H1 (cell line): ENCODE data around the gene UQCR10. TPM values are rescaled to one million over a fixed set of nuclear protein-coding genes. Genes with fewer than 3 reads are reported as not detected.
"Not testable (repeated sequence)": the region's sequence is repeated elsewhere in the genome, so short reads cannot be mapped to it uniquely, and the experiment has no call there.

ENCODE experiments used
- CTCF ChIA-PET: fragments of 300-600 bp; sonication (Branson Sonifier 250); formaldehyde crosslinking; loops from one replicate; lab custom pipeline; 2021; ENCODE audit not compliant: partially characterized antibody; lab: Charles Lee
- POLR2A ChIA-PET: fragments of 300-600 bp; sonication (Branson Sonifier 250); formaldehyde crosslinking; loops from one replicate; lab custom pipeline; 2021; ENCODE audit warnings: inconsistent platforms; ENCODE audit not compliant: partially characterized antibody; lab: Charles Lee
- DNase-seq, 2 experiments: peaks; one replicate each; pipeline versions ENCODE4 v3.0.0 to v3.0.0-alpha.2; 2010 to 2022; ENCODE audit warnings: low spot score in 2 of 2, low read depth in 1 of 2, mixed read lengths in 1 of 2
- FAIRE-seq: peaks from 2 replicates; lab custom pipeline; 2011; peaks lifted over from hg19 to GRCh38; lab: Jason Lieb, UNC
- H2AFZ ChIP-seq: 2 replicates; pipeline ENCODE4 v1.8.1; 2012; ENCODE audit warnings: low read length, inconsistent platforms
- H2AK5ac ChIP-seq: 2 replicates; pipeline ENCODE4 v1.6.1; 2013; ENCODE audit warnings: low read depth, low read length
- H2BK120ac ChIP-seq: replicated peaks from 2 replicates; pipeline ENCODE3; 2013; ENCODE audit warnings: low read depth, low read length, inconsistent platforms
- H2BK12ac ChIP-seq: 2 replicates; pipeline ENCODE4 v1.6.1; 2013; ENCODE audit warnings: low read depth, low read length
- H2BK15ac ChIP-seq: 2 replicates; pipeline ENCODE4 v1.6.1; 2013; ENCODE audit warnings: low read length
- H2BK20ac ChIP-seq: 2 replicates; pipeline ENCODE4 v1.6.1; 2013; ENCODE audit warnings: low read length
- H2BK5ac ChIP-seq: 2 replicates; pipeline ENCODE4 v1.6.1; 2013; ENCODE audit warnings: low read depth, low read length
- H3K14ac ChIP-seq: 2 replicates; pipeline ENCODE4 v1.6.1; 2013; ENCODE audit warnings: inconsistent platforms; ENCODE audit not compliant: insufficient read length
- H3K18ac ChIP-seq: 2 replicates; pipeline ENCODE4 v1.6.1; 2013; ENCODE audit warnings: low read length; ENCODE audit errors: extremely low read depth
- H3K23ac ChIP-seq: 2 replicates; pipeline ENCODE4 v1.6.1; 2013; ENCODE audit warnings: inconsistent platforms; ENCODE audit not compliant: insufficient read length
- H3K23me2 ChIP-seq: 2 replicates; pipeline ENCODE4 v1.6.1; 2013; ENCODE audit warnings: low read depth, low read length
- H3K27ac ChIP-seq: 2 replicates; pipeline ENCODE4 v1.6.1; 2011; ENCODE audit warnings: low read depth, low read length, inconsistent platforms
- H3K27me3 ChIP-seq, 4 experiments: replicated peaks in 1 of 4; 1 replicate in 1 of 4; 2 replicates in 3 of 4; pipeline versions ENCODE4 v1.6.1 to v1.8.1; 2011 to 2013; ENCODE audit warnings: low read length in 3 of 4, mild to moderate bottlenecking in 3 of 4, inconsistent platforms in 2 of 4, mixed read lengths in 2 of 4, moderate library complexity in 1 of 4; ENCODE audit not compliant: control insufficient read depth in 3 of 4, insufficient read depth in 3 of 4; ENCODE audit errors: extremely low read depth in 1 of 4
- H3K36me3 ChIP-seq, 4 experiments: 2 replicates each; pipeline versions ENCODE4 v1.6.1 to v1.8.1; 2011 to 2013; ENCODE audit warnings: mild to moderate bottlenecking in 4 of 4, low read length in 3 of 4, moderate library complexity in 2 of 4, control low read depth in 1 of 4, inconsistent platforms in 1 of 4; ENCODE audit not compliant: insufficient read depth in 4 of 4, control insufficient read depth in 2 of 4
- H3K4ac ChIP-seq: replicated peaks from 2 replicates; pipeline ENCODE3; 2013; ENCODE audit warnings: low read length, low read depth, mixed read lengths, inconsistent platforms; ENCODE audit not compliant: insufficient read length
- H3K4me1 ChIP-seq, 4 experiments: replicated peaks in 1 of 4; 1 replicate in 1 of 4; 2 replicates in 3 of 4; pipeline versions ENCODE4 v1.6.1 to v1.8.1; 2011 to 2013; ENCODE audit warnings: low read length in 3 of 4, inconsistent platforms in 2 of 4, mixed read lengths in 1 of 4; ENCODE audit not compliant: insufficient read depth in 4 of 4, control insufficient read depth in 3 of 4
- H3K4me2 ChIP-seq, 2 experiments: 2 replicates each; pipeline versions ENCODE4 v1.6.1 to v1.8.1; 2011 to 2013; ENCODE audit warnings: low read depth in 2 of 2, low read length in 2 of 2, control low read depth in 1 of 2, inconsistent platforms in 1 of 2, mild to moderate bottlenecking in 1 of 2; ENCODE audit not compliant: insufficient read depth in 1 of 2
- H3K4me3 ChIP-seq, 4 experiments: fragments of 200-600, 300-600 bp in 1 of 4; sonication (generic), shearing (Covaris generic), sonication (Bioruptor Twin) in 1 of 4; 2 replicates each; pipeline versions ENCODE4 v1.5.1 to v1.8.1; 2011 to 2016; ENCODE audit warnings: low read length in 4 of 4, low read depth in 3 of 4, control low read depth in 2 of 4, inconsistent platforms in 2 of 4, mild to moderate bottlenecking in 2 of 4, mixed read lengths in 1 of 4, moderate library complexity in 1 of 4; ENCODE audit not compliant: insufficient read depth in 2 of 4; ENCODE audit errors: extremely low read depth in 1 of 4
- H3K56ac ChIP-seq: replicated peaks from 2 replicates; pipeline ENCODE3; 2013; ENCODE audit warnings: low read depth, mild to moderate bottlenecking, mixed read lengths, low read length, inconsistent platforms; ENCODE audit not compliant: insufficient read length
- H3K79me1 ChIP-seq: 2 replicates; pipeline ENCODE4 v1.6.1; 2013; ENCODE audit warnings: low read depth, low read length, control low read depth
- H3K79me2 ChIP-seq, 2 experiments: 2 replicates each; pipeline versions ENCODE4 v1.6.1 to v1.8.1; 2012 to 2013; ENCODE audit warnings: low read length in 2 of 2, mild to moderate bottlenecking in 2 of 2, inconsistent platforms in 1 of 2; ENCODE audit not compliant: insufficient read depth in 2 of 2, control insufficient read depth in 1 of 2
- H3K9ac ChIP-seq, 4 experiments: replicated peaks in 1 of 4; 1 replicate in 1 of 4; 2 replicates in 3 of 4; pipeline versions ENCODE4 v1.6.1 to v1.8.1; 2011 to 2013; ENCODE audit warnings: low read depth in 3 of 4, low read length in 3 of 4, control low read depth in 2 of 4, mild to moderate bottlenecking in 2 of 4, moderate library complexity in 2 of 4, inconsistent platforms in 1 of 4; ENCODE audit errors: extremely low read depth in 1 of 4
- H3K9me3 ChIP-seq, 2 experiments: 2 replicates each; pipeline versions ENCODE4 v1.6.1 to v1.8.1; 2012 to 2013; ENCODE audit warnings: mild to moderate bottlenecking in 2 of 2, moderate library complexity in 2 of 2, control low read depth in 1 of 2, inconsistent platforms in 1 of 2, low read depth in 1 of 2, low read length in 1 of 2, mixed read lengths in 1 of 2; ENCODE audit not compliant: insufficient read depth in 2 of 2
- H4K20me1 ChIP-seq, 2 experiments: replicated peaks in 1 of 2; 2 replicates each; pipeline versions ENCODE3 to v1.8.1; 2011 to 2013; ENCODE audit warnings: inconsistent platforms in 2 of 2, low read length in 2 of 2, mild to moderate bottlenecking in 1 of 2; ENCODE audit not compliant: insufficient read depth in 2 of 2, control insufficient read depth in 1 of 2
- H4K5ac ChIP-seq: 2 replicates; pipeline ENCODE4 v1.6.1; 2013; ENCODE audit warnings: low read length, low read depth, mixed read lengths, inconsistent platforms; ENCODE audit not compliant: insufficient read length
- H4K8ac ChIP-seq: 2 replicates; pipeline ENCODE4 v1.8.0; 2013; ENCODE audit warnings: mild to moderate bottlenecking, moderate library complexity, low read length, inconsistent platforms; ENCODE audit not compliant: insufficient read depth; ENCODE audit errors: extremely low read depth
- H4K91ac ChIP-seq: replicated peaks from 2 replicates; pipeline ENCODE3; 2013; ENCODE audit warnings: low read length, mixed read lengths, inconsistent platforms; ENCODE audit not compliant: insufficient read length
- WGBS, 2 experiments: shearing (Covaris generic) in 1 of 2; methylation state at CpG; one replicate each; pipeline versions ENCODE4 v1.1.6 to v1.1.7; 2013 to 2015; ENCODE audit warnings: low lambda C conversion rate in 2 of 2, mixed read lengths in 2 of 2, inconsistent platforms in 1 of 2, low coverage in 1 of 2, missing lambda C conversion rate in 1 of 2; ENCODE audit not compliant: insufficient replicate concordance in 2 of 2, insufficient coverage in 1 of 2, insufficient read length in 1 of 2; ENCODE audit errors: extremely low coverage in 1 of 2, missing lambda C conversion rate in 1 of 2; 5-methylcytosine and 5-hydroxymethylcytosine counted together
- polyA plus RNA-seq, 7 experiments: library from polyadenylated mRNA; depleted of rRNA in 3 of 7; stranded (reverse) in 5 of 7; unstranded in 2 of 7; fragments of >200 nt in 5 of 7; fragments of 200-250 nt in 2 of 7; gene quantifications; 1 replicate in 5 of 7; 2 replicates in 1 of 7; 4 replicates in 1 of 7; pipeline versions ENCODE4 v1.2.1 to v1.2.3, GENCODE V29; 2011 to 2013; ENCODE audit warnings: missing spikeins in 2 of 7, mixed read lengths in 2 of 7
- total RNA-seq: library from RNA; stranded (reverse); fragmentation: NEBNext Ultra II Directional; extraction: Animal tissue kit (Norgen Biotek cat#: 25700); gene quantifications from 2 replicates; pipeline ENCODE4 v1.2.1, GENCODE V29; 2021

Gene UQCR10
- total and polyA plus RNA-seq, 2 of the 8 experiments (the other 6 are each of a cell fraction or from before 2014, with no cell fraction given): 102 to 260 TPM

- POLR2A ChIA-PET, H4K5ac ChIP-seq, H4K91ac ChIP-seq, H2BK5ac ChIP-seq, H3K23me2 ChIP-seq, H3K23ac ChIP-seq, H4K20me1 ChIP-seq, H3K18ac ChIP-seq, H3K4me3 ChIP-seq, FAIRE-seq, H3K9me3 ChIP-seq, H2AFZ ChIP-seq, H3K4me1 ChIP-seq, H2AK5ac ChIP-seq, H4K8ac ChIP-seq, H2BK12ac ChIP-seq, H3K9ac ChIP-seq, H3K27ac ChIP-seq, H3K56ac ChIP-seq, H3K27me3 ChIP-seq, H3K79me1 ChIP-seq, H3K4ac ChIP-seq, H2BK120ac ChIP-seq, H2BK15ac ChIP-seq, H3K4me2 ChIP-seq, H3K79me2 ChIP-seq, DNase-seq, H3K36me3 ChIP-seq, H3K14ac ChIP-seq, H2BK20ac ChIP-seq: not testable (repeated sequence)
- CTCF ChIA-PET: interaction anchor here (0.6 to 2.4 kb wide), 6 partner anchors 9 to 334 kb away, joined by 3 to 9 read pairs (median 4); no protein-coding TSS in a partner anchor
- WGBS, 2 experiments: 91% methylated on average over 9 of the region's 11 CpGs; no CpG with 5 or more reads in 1 of the 2 experiments
Measured at GRCh38 chr22:29754658-29755395, 12.3 kb upstream of the UQCR10 start.
